ENCODE results near the gene NR2F1-AS1.

The NR2F1-AS1 gene

DNA sequence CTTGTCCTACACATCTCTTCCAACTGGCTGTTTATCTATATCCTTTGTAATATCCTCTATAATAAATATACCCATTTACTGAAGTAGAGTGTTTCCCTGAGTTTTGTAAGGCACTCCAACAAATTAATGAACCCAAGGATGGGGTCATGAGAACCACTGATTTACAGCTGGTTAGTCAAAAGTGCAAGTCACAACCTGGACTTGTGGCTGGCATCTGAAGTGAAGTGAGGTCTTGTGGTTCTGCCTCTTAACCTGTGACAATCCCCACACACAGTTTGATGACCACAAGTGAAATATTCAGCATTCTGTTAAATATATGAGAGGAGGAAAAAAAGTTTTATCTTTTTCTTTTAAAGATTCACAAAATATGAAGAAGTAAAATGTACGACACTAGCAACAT is 126.1 kb downstream of the NR2F1-AS1 start:
- no peak for DNase-seq (ENCODE audit: low read depth, low spot score)
- H3K27ac ChIP-seq = no peak overlapping the region

DNA sequence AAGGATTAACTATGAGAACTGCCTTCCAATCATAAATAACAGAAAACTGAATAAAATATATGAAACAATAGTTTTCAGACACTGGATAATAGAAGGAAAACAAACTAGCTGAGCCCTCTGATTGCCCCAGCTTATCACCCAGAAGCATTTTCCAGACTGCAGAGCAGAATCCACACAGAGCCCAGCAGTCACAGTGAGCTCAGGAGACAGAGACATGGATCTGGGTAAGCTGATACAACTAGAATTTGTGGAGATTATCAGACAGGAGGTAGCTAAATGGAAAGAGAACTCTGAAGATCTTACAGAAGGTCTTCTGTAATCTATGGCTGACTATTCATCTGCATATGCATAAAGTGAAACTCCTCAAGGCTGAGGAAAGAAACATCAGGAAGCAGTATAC is 128.8 kb downstream of the NR2F1-AS1 start:
- H3K27ac ChIP-seq = no peak overlapping the region
- no peak for DNase-seq (ENCODE audit: low read depth, low spot score)

DNA sequence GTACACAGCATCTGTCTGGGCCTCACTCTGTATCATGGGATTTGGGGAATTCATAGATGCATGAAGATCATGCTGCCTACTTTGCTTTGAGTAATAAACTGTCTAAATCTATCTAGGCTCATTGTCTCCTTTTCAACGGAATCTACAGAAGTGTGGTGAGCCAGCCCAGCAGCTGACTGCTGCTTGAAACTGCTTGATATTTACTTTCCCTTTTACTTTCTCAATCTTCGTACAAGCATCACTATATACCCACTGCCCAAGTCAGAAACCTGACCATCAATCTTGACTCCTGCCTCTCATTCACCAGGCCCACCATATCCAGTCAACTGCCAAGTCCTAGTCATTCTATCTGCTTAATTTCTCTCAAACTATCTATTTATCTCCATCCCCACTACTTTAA is 142.9 kb downstream of the NR2F1-AS1 start:
- H3K27ac ChIP-seq = no peak overlapping the region

DNA sequence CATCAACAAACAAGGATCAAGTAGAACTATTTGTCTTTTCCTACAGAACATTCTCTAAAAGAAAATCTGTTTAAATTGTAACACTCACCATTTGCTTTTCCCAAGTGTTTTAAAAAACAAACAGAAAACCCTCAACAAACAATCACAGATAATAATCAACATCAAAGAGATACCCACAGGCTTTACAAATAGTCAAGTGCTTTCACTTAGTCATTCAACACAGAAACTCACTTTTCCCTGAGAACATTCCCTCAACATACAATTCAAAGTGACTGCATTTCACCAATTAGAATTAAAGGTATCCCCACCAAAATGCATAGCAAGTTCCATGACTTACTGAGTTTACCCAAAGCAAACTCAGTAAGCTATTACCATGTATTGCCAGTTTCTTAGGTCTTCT is 144.9 kb downstream of the NR2F1-AS1 start:
- no peak for DNase-seq (ENCODE audit: low read depth, low spot score)
- H3K27ac ChIP-seq = no peak overlapping the region

More for the DNA sequence above, 142.9 kb downstream of the NR2F1-AS1 start:
- no peak for DNase-seq (ENCODE audit: low read depth, low spot score)

DNA sequence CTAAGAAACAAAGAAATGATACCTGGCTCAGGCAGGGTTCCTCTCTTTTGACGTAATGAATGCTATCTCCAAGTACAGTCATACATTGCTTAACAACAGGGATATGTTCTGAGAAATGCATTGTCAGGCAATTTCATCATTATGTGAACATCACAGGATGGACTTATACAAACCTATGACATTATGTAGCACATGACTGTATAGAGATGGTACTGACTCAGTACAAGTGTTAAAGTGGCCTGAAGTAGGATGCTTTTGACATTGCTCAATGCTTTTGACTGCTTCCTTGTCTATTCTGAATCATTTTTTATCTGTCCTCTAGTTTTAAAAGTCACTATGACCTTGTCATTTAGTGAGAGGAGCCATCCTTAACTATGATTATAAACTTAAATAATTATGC is 147.6 kb downstream of the NR2F1-AS1 start:
- H3K27ac ChIP-seq = peak overlapping the region; percentile 37
- DNase-seq (ENCODE audit: low read depth, low spot score) = peak; percentile 91

DNA sequence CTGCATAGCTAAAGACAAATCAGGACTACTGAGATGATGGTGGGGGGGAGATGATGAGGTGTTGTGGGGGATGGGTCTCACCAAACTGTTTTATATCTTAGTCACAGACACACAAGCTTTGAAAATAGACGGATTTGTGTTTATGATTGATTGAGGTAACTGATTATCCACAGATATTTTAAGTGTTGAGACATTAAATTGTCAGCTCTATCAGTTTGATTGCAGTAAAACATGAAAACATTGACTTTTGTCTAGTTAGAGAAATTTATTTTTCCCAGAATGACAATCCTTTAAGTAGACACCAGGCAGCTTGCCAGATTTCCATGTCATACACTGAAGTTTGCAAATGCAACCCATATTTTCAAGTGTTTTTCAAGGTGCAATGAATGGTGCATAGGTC is 149.8 kb downstream of the NR2F1-AS1 start:
- no peak for DNase-seq (ENCODE audit: low read depth, low spot score)
- H3K27ac ChIP-seq = no peak overlapping the region

DNA sequence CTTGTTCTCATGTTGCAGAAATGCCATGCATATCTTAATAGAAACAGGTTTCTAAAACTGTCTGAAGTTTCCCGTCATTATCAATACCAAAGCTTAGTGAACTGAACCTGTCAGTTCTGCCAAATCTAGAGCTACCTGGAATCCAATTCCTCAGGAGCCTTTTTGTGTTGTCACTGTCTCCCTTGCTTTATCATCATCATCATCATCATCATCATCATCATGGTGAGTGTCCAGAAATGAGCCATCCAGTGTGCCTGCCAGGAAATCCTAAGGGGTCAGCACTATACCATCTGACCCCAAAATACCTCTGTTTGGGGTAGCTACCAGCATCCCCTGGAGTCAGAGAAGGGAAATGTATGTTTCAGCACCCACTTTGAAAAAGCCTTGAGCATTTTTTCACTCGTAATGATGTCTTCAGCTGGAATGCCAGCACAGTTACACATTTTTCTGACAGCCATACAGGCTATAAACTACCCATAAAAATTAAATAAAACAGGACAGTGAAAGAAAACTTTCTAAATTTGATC is 150.3 kb downstream of the NR2F1-AS1 start:
- H3K27ac ChIP-seq = no peak overlapping the region
- no peak for DNase-seq (ENCODE audit: low read depth, low spot score)

DNA sequence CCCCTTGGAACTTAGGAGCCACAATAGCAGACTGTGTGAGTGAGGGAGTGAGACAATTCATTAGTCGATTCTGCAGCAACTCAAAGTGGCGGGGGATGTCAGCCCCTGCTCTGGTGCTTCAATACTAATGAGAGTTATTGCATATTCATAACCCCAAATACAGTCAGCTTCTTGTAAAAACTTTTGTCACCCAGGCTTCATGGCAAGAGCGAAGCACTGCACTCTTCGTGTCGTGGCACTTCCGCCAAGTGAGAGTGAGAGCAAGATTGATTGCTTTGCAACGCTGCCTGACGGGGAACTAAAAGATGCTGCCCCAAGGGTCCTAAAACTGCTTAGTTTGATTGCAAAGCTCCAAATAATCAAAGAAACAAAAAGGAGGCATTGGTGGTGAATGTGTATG is 150.9 kb downstream of the NR2F1-AS1 start:
- H3K27ac ChIP-seq = no peak overlapping the region
- no peak for DNase-seq (ENCODE audit: low read depth, low spot score)

DNA sequence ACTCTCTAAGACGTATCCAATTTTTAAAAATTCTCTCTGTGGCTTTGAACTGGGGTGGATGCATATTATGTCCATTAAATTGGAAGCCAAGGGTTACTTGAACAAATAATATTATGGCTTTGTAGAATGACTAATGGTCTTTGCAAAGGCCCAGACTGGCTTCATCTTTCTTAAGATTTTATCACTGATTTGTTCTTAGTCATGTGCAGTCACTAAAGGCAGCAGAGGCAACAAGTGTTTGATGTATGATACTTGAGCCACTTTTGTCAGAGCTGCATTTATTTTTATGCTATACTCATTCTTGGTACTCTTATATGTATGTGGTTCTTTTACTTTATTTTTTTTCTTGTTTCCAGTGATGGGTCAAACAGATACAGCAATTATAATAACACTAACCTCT is 152.2 kb downstream of the NR2F1-AS1 start:
- DNase-seq (ENCODE audit: low read depth, low spot score) = no peak
- no peak overlapping the region for H3K27ac ChIP-seq

DNA sequence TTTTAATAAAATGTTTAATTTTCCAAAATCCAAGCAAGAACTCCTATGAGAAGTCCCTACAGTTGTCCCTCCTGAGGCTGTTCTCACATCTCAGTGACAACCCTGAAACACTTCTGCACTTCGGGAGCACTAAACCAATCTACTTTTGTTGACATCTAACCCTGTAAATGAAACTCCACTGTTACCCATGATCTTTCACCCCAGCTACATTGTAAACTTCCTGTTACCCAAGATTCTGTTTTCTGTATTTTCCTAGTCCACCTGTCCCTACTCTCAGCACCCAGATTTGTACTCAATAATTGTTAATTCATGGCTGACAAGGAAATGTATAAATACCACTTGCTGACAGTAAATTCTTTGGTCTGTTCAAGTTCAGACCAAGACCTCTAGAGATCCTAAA is 153.7 kb downstream of the NR2F1-AS1 start:
- H3K27ac ChIP-seq = no peak overlapping the region
- no peak for DNase-seq (ENCODE audit: low read depth, low spot score)

DNA sequence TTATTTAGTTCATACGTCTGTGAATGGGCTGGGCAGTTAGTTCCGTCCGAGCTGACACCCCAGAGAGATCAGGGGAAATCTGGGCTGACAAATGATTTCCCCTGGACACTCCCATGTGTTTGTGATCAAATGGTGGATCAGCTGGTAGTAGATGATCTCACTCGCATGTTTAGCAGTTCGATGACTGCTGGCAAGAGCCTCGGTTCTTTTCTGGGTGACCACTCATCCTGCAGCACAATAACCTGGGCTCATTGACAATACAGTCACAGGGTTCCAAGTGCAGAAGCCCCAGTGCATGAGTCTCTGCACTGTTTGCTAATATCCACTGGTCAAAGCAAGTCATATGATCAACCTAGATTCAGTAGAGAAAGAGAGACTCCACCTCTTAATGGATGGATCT is 155.9 kb downstream of the NR2F1-AS1 start:
- no peak for DNase-seq (ENCODE audit: low read depth, low spot score)
- no peak overlapping the region for H3K27ac ChIP-seq

DNA sequence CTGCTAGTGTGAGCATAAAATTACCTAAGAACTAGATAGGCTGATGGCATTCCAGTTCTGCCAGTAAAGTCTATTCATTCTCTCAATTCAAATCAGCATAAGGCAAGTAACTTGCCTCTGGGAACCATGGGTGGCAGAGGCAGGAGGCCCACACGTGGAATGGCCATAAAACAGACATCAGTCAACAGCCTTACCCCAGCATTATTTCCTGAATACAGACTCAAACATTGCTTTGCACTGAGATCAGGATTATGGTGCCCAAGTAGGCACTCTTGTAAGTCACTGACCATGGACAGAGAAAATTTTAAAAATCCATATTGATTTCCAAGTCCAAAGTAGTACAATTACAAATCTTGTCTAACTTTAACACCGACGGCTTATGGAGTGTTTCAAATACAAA is 157.7 kb downstream of the NR2F1-AS1 start:
- no peak overlapping the region for H3K27ac ChIP-seq
- no peak for DNase-seq (ENCODE audit: low read depth, low spot score)

DNA sequence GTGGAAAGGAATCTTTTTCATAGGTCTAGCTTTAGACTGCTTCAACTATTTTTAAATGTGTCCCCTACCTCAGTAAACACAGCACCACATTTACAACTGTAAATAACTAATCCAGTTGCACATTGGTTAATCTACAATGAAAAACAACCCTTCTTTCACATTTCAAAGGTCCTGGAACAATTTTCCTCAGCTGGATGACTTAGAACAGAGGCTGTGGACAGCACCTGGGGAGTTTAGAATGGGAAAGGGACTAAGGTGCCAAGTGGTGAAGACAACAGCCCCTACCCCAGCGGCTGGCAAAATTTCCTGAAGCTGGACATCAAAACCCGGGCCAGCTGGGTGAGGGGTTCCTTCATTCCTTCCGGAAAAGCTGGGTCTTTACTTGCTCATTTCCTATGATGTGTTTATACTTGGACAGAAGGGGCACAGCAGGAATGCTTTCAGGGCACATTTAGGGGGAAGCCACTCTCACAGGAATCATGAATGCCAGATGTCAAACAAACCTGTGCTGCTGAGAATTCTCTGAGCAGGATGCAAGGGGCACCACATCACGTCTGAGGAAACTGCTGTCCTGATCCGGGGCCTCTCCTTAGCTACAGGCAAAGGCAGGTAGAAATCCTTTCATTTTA is 158.3 kb downstream of the NR2F1-AS1 start:
- H3K27ac ChIP-seq = no peak overlapping the region
- no peak for DNase-seq (ENCODE audit: low read depth, low spot score)

DNA sequence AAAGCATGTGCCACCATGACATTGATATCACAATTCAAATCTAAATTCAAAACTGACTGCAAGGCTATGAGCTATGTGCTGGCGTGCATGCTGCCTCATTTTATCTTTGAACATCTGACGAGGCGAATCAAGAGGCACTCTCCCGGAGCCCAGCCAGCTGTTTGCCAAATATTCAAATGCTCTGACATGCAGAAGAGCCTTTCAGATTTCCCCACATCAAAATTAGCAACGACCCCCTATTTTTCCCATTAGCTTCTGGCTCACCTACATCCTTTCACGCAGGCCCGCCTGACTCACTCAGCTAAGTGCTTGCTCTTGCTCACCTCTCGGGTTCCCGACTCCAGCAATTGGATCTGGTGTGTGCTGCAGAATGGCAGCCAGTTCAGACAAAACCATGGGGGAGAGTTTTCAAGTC is 159.0 kb downstream of the NR2F1-AS1 start:
- DNase-seq (ENCODE audit: low read depth, low spot score) = no peak
- H3K27ac ChIP-seq = no peak overlapping the region

DNA sequence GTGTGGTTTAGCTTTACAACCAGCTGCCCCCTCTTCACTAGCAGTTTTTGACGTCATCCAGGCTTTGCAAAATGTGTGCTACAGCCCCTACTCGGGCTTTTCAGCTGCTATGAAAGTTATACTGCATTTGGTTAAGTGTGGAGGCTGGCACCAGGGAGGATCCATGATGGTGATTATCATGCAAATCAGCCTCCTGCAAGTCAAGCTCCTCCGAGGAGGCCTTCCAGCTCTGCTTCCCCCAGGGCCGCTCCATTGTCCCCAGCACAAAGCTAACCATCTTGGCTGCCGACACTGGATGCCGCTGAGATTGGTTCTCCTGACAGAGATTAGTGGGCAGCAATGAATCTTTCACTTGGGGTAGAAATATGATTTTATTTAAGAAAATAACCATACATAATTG is 159.6 kb downstream of the NR2F1-AS1 start:
- no peak for DNase-seq (ENCODE audit: low read depth, low spot score)
- no peak overlapping the region for H3K27ac ChIP-seq

DNA sequence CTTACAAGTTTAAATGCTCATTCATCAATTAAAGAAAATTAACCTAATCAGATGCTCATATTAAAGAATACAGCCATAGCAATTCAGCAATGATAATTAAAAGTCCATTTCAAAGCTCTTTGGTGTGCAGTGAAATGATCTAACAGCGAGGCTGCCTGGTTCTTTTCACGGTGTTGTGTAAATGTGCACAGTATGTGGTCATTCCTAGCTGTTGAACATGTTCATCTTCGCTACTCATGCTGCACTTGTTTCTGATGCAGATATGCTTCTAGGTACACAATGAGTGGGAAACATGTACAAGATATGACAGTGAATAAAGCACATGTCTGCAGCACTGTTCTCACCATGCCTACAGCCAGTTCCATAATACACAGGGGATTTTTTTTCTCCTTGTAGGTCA is 163.5 kb downstream of the NR2F1-AS1 start:
- no peak for DNase-seq (ENCODE audit: low read depth, low spot score)
- H3K27ac ChIP-seq = no peak overlapping the region

DNA sequence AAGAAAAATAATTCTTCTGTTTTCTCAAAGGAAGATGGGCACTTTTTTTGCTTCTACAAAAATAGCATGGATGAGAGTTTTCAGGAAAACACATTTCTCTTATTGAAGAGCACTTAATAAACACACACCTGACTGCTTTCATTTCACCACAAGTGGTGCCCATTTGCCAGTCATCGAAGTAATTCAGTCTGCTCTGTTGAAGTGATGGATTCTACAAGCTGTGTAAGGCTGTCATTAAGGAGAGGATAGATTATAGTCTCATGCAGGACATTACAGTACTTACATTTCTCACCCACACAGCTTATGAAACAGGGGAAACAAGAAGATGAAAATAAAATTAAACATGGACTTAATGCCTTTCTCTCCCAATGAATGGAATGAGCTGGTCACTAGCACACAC is 165.2 kb downstream of the NR2F1-AS1 start:
- H3K27ac ChIP-seq = no peak overlapping the region

DNA sequence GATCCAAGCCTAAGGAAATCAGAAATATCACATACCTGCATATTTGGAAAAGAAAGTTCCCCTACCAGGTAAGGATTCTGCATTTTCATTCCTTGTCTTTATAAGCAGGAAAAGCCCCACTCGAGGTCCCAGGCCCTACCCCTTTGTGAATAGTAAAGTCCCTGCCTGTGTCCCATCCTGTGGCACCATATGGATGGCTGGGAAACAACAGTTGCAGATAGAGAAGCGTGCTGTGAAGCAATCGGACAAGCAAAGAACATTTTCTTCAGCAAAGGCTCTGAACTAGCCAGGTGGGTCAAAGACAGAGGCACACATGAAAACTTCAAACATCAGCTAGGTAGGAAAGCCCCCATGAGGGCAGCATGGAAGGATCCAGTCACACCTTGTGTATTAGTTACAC is 169.3 kb downstream of the NR2F1-AS1 start:
- no peak for DNase-seq (ENCODE audit: low read depth, low spot score)

More for the DNA sequence above, 165.2 kb downstream of the NR2F1-AS1 start:
- DNase-seq (ENCODE audit: low read depth, low spot score) = no peak

DNA sequence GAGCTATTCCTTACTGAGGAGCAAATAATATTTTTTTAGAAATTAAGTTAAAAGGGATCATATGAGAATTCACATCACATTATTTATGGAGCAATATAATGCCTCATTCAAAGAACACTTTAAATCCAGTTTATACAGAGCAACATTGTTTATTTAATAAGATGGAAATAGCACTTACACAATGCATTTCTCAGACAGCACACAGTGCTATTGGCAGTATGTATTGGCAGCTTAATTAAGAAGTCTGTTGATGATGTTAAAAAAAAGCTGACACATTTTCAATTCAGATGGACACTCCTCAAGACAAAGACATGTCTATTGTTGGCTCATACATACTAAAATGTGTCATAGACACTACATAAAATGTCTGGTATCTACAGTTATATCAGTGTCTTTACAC is 171.3 kb downstream of the NR2F1-AS1 start:
- no peak for DNase-seq (ENCODE audit: low read depth, low spot score)
- H3K27ac ChIP-seq = no peak overlapping the region

More for the DNA sequence above, 169.3 kb downstream of the NR2F1-AS1 start:
- H3K27ac ChIP-seq = no peak overlapping the region

DNA sequence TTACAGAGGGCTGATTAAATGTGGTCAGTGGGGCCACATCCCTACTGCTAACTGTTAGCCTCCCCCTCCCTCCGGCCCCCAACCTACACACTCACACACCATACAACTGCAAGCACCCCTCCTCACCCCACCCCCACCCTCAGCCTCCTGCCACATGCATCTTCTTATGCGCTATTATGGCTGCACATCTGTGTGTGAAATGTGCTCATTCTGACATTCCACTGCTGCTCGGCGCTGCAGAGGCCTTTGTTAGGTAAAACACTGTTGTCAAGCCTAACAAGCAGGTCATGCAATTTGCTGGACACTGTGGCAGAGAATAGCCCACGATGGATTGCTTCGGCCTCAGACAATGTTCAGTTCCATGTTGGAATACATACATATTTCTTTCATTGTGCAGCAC is 173.6 kb downstream of the NR2F1-AS1 start:
- no peak overlapping the region for H3K27ac ChIP-seq
- no peak for DNase-seq (ENCODE audit: low read depth, low spot score)

DNA sequence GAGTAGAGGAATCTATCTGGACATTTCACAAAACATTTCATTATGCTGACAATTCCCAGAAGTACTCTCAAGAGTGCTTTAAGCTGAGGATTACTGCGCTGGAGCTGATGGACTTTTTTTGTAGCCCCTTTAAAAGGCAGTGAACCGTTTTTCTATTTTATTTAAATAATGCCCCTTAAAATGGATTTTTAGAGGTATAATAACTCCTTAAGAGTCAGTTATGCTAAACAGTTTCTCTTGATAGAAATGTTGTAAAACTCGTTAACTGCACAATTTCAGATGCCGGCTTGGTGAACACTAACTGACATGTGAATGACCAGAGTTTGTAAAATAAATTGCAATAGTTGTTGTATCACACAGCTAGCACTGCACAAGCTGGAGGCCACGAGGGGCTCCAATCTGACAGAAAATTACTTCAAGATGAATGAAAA is 174.0 kb downstream of the NR2F1-AS1 start:
- no peak for DNase-seq (ENCODE audit: low read depth, low spot score)
- H3K27ac ChIP-seq = no peak overlapping the region

DNA sequence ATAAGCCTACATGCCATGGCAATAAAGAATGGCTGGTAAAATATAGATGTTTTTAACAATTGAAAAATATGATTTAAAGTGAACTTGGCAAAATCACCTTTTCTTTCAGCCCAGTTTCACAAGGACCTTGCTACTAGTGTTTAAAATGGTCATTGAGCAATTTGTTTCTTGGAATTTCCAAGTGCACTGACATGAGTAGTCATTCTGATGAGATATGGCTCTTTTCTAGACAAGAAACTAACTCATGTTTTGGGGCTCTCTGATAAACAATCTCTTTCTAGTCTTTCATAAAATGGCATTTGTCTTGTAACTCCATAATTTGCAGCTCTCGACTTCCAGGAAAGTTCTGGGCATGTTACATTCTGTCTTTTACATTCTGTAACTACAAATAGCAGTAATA is 176.8 kb downstream of the NR2F1-AS1 start:
- no peak overlapping the region for H3K27ac ChIP-seq
- no peak for DNase-seq (ENCODE audit: low read depth, low spot score)

Data from epithelial cell of prostate (primary cell).